ENCODE results near the gene ZDHHC14.

ZDHHC14 gene

DNA sequence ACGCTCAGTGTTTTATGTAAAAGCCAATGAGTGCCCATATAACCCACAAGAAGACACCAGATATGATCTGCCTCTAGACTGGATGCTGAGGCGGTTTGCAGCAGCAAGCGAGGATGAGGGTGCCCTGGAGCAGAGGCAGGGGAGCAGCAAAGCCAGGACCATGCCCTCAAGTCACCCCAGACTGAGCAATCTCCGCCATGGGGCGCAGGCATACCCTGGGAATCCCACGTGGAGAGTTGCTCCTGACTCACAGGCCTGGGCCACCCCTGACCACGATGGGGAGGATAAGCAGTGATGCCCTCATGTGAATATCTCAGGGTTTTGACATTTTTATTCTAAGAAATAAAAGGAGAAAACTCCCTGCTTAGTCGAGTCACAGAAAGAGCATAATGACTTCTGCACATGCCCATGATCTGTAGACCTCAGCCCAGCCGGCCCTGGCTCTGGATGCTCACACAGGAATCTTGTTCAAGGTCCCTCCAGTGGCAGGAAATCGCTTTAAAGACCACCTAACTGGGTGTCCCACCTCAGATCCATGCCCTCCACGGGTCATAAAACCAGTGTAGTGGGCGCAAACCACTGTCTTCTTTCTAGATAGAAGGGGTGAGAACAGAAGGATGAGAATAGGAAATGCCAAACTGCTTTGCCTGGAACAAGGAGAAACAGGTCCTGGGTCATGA, 303.8 kb downstream of the ZDHHC14 start:
- no peak for DNase-seq (ENCODE audit: low read depth in 1 of 2, low spot score in 1 of 2)
- Histone ChIP-seq H3K27ac (replicated peaks) (no peak overlapping the region), H3K27me3 (ENCODE audit: insufficient read depth, poor library complexity, severe bottlenecking) (no peaks in the 10 kb centered on the region), H3K4me3 (replicated peaks; ENCODE audit: insufficient read depth, low read length) (no peak overlapping the region)
- TF ChIP-seq, protein P1, sequence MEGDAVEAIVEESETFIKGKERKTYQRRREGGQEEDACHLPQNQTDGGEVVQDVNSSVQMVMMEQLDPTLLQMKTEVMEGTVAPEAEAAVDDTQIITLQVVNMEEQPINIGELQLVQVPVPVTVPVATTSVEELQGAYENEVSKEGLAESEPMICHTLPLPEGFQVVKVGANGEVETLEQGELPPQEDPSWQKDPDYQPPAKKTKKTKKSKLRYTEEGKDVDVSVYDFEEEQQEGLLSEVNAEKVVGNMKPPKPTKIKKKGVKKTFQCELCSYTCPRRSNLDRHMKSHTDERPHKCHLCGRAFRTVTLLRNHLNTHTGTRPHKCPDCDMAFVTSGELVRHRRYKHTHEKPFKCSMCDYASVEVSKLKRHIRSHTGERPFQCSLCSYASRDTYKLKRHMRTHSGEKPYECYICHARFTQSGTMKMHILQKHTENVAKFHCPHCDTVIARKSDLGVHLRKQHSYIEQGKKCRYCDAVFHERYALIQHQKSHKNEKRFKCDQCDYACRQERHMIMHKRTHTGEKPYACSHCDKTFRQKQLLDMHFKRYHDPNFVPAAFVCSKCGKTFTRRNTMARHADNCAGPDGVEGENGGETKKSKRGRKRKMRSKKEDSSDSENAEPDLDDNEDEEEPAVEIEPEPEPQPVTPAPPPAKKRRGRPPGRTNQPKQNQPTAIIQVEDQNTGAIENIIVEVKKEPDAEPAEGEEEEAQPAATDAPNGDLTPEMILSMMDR (IDR thresholded peaks at IDR 0.05; ENCODE audit: insufficient read depth, low read length) = no peak
- TF ChIP-seq SPI1 (IDR thresholded peaks at IDR 0.05; ENCODE audit: borderline replicate concordance, low read depth) = no peak
- TF ChIP-seq POLR2AphosphoS5 (IDR thresholded peaks at IDR 0.05; ENCODE audit: low read depth) = no peak
- no peak for TF ChIP-seq GABPA (IDR thresholded peaks at IDR 0.05; ENCODE audit: low read depth)
- TF ChIP-seq, protein P2, sequence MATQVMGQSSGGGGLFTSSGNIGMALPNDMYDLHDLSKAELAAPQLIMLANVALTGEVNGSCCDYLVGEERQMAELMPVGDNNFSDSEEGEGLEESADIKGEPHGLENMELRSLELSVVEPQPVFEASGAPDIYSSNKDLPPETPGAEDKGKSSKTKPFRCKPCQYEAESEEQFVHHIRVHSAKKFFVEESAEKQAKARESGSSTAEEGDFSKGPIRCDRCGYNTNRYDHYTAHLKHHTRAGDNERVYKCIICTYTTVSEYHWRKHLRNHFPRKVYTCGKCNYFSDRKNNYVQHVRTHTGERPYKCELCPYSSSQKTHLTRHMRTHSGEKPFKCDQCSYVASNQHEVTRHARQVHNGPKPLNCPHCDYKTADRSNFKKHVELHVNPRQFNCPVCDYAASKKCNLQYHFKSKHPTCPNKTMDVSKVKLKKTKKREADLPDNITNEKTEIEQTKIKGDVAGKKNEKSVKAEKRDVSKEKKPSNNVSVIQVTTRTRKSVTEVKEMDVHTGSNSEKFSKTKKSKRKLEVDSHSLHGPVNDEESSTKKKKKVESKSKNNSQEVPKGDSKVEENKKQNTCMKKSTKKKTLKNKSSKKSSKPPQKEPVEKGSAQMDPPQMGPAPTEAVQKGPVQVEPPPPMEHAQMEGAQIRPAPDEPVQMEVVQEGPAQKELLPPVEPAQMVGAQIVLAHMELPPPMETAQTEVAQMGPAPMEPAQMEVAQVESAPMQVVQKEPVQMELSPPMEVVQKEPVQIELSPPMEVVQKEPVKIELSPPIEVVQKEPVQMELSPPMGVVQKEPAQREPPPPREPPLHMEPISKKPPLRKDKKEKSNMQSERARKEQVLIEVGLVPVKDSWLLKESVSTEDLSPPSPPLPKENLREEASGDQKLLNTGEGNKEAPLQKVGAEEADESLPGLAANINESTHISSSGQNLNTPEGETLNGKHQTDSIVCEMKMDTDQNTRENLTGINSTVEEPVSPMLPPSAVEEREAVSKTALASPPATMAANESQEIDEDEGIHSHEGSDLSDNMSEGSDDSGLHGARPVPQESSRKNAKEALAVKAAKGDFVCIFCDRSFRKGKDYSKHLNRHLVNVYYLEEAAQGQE (IDR thresholded peaks at IDR 0.05; ENCODE audit: insufficient replicate concordance, low read depth) = no peak

DNA sequence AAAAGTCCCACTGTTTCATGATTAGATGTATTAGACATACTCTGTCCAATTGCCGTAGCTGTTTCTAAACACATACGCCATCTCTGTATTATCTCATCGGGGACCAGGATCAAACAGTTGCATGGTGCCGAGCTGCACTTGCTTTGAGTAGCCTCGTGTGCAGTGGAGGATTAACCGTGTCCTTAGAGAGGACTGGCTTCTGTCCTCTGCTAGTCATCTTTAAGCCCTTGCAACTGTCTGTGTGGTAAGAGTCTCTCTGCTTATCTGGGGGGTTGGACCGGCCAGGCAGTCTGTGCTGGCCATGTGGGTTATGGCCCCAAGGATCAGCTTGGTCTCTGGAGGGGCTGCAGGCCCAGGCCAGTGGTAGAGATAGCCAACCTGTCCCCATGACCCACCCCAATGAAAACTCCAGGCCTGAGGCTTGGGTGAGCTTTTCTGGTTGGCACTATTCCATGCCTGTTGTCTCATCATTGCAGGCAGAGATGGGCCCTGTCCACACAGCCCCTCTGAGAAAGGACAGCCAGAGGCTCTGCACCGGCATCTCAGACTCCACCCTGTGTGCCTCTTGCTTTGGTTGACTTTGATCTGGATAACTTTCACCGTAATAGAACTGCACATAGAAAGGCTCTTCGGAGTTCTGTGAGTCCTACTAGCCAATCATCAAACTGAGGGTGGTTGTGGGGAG, 304.7 kb downstream of the ZDHHC14 start:
- H3K27ac ChIP-seq (replicated peaks) = no peak overlapping the region

DNA sequence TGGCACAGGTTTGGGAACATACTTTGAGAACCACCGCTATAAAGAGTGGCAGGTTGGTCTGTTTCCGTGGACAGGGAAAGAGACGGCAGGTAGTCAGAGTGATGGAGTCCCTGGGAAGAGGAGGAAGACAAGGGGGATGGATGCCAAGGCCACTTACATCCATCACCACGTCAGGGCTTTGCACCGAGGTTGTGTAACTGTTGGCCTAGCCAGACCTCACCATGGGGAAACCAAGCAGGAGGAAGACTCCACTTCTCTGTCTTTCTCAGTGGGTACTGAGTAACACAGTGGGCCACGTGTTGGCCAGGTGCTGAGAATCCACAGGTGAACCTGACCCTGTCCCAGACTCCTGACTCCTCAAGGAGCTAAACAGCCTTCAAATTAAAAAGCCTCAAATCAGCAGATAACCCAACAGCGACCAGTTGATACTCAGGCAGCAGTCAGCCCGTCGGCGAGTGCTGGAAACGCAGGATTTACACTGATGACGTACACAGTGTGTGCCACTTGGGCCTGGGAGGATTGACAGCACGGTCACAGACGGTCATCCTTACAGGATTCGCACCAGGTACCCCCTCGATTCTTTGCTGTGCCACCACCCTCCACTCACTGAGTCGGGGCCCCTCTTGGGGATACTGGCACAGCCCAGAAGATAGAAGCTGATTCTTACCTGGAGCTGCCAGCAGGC, 307.4 kb downstream of the ZDHHC14 start:
- TF ChIP-seq GABPA (IDR thresholded peaks at IDR 0.05; ENCODE audit: low read depth) = no peak
- TF ChIP-seq, protein P2 (IDR thresholded peaks at IDR 0.05; ENCODE audit: insufficient replicate concordance, low read depth) = no peak
- TF ChIP-seq, protein P1 (IDR thresholded peaks at IDR 0.05; ENCODE audit: insufficient read depth, low read length) = no peak
- no peak for TF ChIP-seq POLR2AphosphoS5 (IDR thresholded peaks at IDR 0.05; ENCODE audit: low read depth)
- TF ChIP-seq SPI1 (IDR thresholded peaks at IDR 0.05; ENCODE audit: borderline replicate concordance, low read depth) = no peak
- H3K4me3 ChIP-seq (replicated peaks; ENCODE audit: insufficient read depth, low read length) = no peak overlapping the region
- no peak overlapping the region for H3K27ac ChIP-seq (replicated peaks)
- DNase-seq (ENCODE audit: low read depth in 1 of 2, low spot score in 1 of 2) = no peak
- H3K27me3 ChIP-seq (ENCODE audit: insufficient read depth, poor library complexity, severe bottlenecking) = no peaks in the 10 kb centered on the region

More for the DNA sequence above, 304.7 kb downstream of the ZDHHC14 start:
- no peak overlapping the region for H3K4me3 ChIP-seq (replicated peaks; ENCODE audit: insufficient read depth, low read length)
- H3K27me3 ChIP-seq (ENCODE audit: insufficient read depth, poor library complexity, severe bottlenecking) = no peaks in the 10 kb centered on the region
- TF ChIP-seq SPI1 (IDR thresholded peaks at IDR 0.05; ENCODE audit: borderline replicate concordance, low read depth) = no peak
- TF ChIP-seq, protein P1 (IDR thresholded peaks at IDR 0.05; ENCODE audit: insufficient read depth, low read length) = no peak
- TF ChIP-seq GABPA (IDR thresholded peaks at IDR 0.05; ENCODE audit: low read depth) = no peak
- TF ChIP-seq, protein P2 (IDR thresholded peaks at IDR 0.05; ENCODE audit: insufficient replicate concordance, low read depth) = no peak
- TF ChIP-seq POLR2AphosphoS5 (IDR thresholded peaks at IDR 0.05; ENCODE audit: low read depth) = no peak
- DNase-seq (ENCODE audit: low read depth in 1 of 2, low spot score in 1 of 2) = no peak
